ENCODE results near the gene PHC2.

Gene PHC2

DNA sequence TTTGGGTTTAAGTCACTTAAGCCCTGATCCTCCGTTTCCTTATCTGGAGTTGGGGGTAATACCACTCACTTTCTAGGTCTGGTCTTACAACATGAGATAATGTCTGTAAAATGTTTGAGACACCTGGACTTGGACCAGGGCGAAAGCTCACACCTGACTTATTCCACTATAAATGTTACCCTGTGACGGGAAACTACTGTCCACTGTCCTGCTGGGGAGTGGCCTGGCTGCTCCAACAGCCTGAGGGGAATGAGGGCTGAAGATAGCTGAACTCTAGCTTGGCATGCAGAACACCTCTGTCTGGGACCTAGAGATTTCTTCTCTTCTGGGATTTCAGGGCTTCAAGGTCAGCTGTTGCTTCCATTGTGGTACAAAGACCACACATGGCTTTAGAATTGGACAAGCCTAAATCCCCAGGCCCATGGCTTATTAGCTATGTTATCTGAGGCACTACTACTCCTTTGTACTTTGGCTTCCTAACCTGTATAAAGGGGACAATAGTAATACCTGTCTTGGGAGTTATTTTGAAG lies 100.5 kb downstream of the PHC2 start:
- DNase-seq (ENCODE audit: low read depth): no peak

DNA sequence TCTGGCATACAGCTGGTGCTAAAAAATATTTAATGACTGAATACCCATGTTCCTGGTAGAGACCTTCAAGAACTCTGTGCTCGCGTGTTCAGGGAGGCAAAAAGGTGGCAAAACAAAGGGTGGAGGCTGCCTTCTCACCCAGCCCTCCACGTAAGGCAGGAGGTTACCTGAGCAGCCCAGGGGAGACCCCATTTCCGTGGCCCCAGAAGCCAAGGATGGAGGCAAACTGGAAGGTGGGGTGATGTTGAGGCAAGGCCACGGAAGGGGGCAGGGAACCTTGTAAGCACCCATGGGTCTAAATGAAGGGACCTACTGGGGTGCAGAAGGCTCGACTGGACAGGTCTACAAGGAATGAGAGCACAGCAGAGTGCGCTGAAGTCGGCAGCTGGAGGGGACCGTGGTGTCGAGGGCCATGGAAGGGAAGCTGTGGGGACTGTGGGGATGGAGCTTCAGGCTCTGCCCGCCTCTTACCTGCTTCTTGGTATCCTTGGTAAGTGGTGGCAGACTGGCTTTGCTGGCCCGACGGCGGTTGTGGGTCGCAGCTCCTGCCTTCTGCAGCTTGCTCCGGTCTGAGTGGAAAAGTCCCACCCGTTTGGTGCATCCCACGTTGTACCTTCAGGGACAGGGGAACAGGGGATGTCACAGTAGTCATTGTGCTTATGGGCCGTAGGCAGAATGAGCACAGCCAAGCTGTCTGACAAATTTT lies 101.1 kb downstream of the PHC2 start:
- DNase-seq (ENCODE audit: low read depth): no peak

DNA sequence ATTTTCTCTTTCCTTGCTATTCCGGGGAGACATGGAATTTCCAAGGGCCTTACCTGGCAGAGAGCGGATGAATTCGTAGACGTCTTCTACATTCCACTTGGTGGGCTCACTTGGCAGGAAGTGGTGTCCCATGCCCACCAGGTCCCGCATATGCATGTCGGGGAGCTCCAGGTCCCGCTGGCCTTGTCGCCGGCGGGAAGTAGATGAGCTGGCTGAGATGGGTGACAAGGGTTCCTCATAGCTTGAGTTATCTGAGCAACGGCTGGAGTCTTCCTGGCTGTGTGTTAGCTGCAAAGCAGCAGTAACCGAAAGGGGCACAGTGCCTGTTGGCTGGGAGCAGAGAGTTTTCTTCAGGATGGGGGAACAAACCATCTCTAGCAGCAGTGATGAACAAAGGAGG lies 102.1 kb downstream of the PHC2 start:
- no peak for DNase-seq (ENCODE audit: low read depth)

DNA sequence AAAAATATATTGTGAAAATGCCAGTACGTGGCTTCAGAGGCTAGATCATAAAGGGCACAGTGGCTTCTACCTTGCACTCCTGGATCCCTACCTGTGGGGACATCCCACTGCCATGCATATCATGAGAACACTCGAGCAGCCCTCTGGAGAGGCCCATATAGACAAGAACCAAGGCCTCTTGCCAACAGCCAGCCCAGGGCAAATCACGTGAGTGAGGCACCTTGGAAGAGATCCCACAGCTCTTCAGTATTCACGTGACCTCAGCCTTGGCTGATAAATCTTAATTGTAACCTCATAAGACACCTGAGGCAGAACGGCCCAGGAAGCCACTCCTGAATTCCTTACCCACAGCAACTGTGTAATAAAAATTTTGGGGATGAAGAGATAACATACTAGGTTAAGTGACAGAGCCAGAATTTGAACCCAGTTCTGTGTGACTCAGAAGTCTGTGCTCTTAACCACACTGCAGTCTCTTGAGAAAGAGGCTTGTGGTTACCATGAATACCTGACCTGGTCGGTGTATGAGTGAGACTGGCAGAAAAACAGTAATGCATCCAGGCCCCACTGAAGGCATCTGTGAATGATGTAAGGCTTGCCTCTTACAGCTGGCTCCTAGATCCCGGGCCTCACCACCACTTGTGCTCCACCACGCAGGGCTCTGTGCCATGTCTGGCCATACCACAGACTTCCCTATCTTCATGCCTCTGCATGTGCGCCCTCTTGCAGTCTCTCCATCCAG lies 103.1 kb downstream of the PHC2 start:
- DNase-seq (ENCODE audit: low read depth): no peak

DNA sequence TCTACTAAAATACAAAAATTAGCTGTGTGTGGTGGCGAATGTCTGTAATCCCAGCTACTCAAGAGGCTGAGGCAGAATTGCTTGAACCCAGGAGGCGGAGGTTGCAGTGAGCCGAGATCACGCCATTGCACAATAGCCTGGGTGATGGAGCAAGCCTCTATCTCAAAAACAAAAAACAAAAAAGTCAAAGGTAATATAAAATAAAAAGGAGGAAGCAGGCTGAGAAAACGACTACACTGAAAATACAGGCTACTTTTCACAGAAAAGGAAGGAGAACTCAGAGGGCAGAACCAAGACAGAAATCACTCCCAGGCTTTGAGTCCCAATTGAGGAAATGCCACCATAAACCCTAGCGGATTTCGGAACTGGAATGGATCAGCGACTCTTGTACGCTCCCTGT lies 104.1 kb downstream of the PHC2 start:
- no peak for DNase-seq (ENCODE audit: low read depth)

- no peak for DNase-seq (ENCODE audit: low read depth)
These were observed 106.0 kb downstream of the PHC2 start for GRCh38 chr1:33324677-33325575.

- DNase-seq (ENCODE audit: low read depth): no peak
These were observed 107.0 kb downstream of the PHC2 start for GRCh38 chr1:33323663-33324477.

DNA sequence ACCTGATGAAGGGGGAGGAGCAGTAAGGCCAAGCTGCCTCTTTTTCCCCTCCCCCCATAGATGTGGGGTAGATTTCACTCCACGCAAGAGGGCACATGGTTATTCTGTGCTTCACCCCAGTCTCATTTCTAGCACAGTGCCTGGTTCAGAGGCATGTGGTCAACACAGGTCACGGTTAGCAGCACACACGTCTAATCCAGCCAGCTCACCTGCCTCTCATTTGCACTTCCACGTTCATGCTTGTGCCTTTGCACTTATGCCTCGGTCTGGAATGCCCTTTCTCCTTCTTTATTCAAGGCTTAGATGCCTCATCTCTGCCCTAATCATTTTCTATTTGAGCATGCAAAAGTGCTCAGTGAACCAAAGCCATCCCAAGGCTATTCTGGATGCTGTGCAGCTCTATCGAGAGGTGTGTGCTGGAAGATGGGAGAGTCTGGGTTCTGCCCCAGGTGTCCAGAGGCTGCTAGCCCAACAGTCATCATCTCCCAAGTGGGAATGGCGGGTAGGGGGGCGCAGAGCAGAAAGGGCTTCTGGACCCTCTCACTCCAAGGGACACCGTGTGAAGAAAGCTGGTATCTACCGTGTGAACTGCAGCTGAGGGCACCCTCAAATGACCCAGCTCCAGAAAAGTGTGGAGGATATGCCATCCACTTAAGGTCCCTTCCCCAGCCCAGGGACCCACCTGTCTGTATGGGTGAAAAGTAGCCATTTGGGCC lies 107.9 kb downstream of the PHC2 start:
- no peak for DNase-seq (ENCODE audit: low read depth)

GRCh38 chr1:33322109-33322508 lies 108.8 kb downstream of the PHC2 start:
- no peak for DNase-seq (ENCODE audit: low read depth)

GRCh38 chr1:33321178-33321577 lies 109.7 kb downstream of the PHC2 start:
- DNase-seq (ENCODE audit: low read depth): no peak

DNA sequence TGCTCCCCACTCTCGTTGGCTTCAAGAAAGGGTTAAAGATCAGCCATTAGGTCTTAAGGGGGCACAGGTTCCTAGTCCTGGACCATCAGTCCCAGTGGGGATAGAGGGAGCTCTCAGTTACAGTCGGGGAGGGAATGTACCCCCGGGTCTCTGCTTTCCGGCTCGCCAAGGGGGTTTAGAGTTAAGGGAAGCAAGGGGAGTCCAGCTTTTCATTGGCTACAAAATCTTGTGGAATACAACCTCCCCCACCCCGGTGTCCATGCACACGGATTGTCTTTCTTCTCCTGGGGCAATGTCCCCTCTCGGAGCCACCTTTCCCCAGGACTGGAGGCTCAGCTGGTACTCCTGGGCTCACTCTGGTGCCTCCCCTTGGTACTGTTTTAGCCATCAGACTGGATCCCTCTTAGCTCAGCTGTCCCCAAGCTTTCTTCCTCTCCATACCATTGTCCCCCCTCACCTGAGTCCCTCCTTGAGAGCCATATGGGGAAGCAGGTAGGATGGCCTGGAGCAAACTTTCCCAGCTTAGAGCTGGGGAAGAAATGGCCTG lies 110.2 kb downstream of the PHC2 start, which contains the start of gene A3GALT2:
A3GALT2 (minus strand) TSS at position 480 of the 547 bp plus-strand sequence; CDS start at position 480, 0 bp downstream.
- no peak for DNase-seq (ENCODE audit: low read depth)

DNA sequence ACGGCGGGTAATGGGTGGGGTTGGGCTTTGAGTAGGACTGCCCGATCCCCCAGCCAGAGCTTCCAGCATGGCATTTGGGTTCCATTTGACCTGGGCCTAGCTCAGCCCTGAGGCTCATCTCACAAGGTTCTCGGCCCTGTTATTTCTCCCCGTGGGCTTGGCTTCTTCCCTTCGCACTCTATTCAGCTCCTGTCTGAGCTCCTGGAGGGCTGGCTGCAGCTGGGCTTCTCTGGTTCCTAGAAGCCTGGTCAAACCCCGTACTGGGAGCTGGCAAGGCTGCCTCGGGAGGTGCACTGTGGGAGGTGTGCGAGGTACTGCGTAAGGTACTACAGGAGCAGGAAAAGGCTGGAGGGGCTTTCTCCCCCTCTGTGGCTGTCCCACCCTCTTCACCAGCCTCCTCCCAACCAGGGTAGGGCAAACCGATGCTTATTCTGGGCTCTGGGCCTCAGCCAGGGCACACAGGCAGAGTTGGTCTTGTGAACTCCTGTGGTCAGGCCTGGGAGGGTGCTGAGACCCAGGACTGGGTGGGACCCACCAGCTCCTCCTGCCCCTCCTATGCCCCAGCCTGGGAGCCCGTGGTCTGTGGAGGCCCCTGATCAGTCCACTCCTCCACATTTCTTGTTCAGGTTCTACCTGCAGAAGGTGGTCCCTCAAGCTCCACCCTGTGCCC lies 110.8 kb downstream of the PHC2 start:
- DNase-seq (ENCODE audit: low read depth): no peak

GRCh38 chr1:33319186-33319948 lies 111.5 kb downstream of the PHC2 start:
- DNase-seq (ENCODE audit: low read depth): no peak

GRCh38 chr1:33317946-33318345 lies 112.9 kb downstream of the PHC2 start:
- DNase-seq (ENCODE audit: low read depth): no peak

GRCh38 chr1:33317354-33317753 lies 113.5 kb downstream of the PHC2 start:
- DNase-seq (ENCODE audit: low read depth): no peak

DNA sequence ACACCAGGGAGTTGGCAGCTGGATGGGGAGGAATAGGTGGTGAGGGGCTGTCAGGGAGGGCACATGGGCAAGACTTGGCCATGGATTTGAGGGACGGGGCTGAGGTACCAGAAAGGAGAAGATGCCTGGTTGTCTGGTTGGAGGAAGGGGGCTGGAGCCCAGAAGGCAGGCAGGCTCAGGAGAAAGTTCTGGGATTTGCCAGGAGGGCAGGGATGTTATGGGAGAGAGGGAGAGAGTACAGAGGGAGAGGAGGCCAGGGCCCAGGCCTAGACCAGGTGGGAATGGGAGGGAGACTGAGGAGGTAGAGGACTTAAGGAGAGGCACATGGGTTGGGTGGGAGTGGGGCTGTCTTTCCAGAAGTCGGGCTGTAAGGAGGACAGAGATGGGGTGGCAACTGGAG lies 114.3 kb downstream of the PHC2 start:
- DNase-seq (ENCODE audit: low read depth): no peak

DNA sequence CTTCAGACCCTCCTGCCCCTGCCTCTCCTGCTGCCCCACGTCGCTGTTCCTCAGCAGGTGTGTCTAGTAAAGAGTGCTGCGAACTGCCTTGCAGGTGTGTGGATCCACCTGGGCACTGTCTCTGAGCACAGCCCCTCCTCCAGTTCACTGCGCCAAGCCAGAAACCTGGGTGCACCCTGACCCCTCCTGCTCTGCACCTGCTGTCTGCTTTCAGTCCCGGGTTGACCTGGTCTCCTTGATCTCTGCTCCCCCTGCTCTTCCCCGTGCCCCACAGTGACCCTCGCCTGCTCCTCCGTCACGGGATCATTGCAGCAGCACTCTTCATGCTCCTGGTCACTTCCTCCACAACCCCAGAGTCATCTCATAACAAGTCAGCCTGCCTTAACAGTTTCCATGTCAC lies 116.5 kb downstream of the PHC2 start:
- DNase-seq (ENCODE audit: low read depth): no peak

DNA sequence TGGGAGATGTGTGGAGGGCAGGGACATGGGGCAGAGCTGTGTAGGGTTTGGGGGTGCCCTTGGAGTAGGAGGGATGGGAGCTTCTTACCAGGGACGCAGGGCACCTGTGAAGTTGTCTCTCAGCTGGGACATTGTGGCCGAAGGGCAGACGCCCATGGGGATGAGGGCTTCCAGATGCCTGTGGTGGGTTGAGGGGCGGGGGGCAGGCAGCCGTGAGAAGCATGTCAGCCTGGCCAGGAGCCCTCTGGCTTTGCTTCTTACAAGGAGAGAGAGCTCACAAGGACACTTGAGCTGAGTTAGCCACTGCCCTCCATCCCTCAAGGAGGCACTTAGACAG lies 118.5 kb downstream of the PHC2 start:
- DNase-seq (ENCODE audit: low read depth): no peak

DNA sequence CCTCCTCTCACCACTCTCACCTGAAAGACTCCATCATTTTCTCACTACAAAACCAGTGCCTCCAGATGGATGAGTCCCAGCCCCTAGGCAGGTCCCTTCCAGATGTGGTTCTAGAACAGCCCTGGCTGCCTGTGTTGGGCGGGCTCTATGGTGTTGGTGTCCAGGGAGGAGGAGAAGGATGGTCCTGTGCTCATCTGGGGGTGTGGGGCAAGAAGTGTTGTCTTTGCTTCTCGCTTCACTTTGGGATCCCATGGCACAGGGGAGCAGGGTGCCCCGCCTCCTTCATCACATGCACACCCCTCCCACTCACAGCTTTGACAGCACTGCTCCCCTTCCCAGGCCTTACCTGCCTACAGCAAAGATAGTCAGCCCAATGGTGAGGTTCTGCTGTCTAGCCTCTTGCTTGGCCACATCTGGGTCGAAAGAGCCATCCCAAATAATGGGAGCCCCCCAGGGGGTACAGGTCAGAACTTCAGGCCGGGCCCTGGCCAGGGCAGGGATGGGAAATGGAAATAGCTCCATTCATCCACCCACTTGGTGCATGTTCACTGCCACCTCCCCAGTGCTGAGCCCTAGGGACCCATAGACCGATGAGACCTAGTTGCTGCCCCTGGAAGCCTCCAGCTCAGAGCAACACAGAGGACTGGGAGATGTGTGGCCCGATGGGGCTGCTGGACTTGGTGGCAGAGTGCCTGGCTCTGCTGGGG lies 119.0 kb downstream of the PHC2 start:
- no peak for DNase-seq (ENCODE audit: low read depth)

Data from activated T-cell treated with anti-CD3 and anti-CD28 coated beads for 24 hours (primary cell).